Fibroblast of the aortic adventitia (primary cell): Measurements from ENCODE around the gene SPTBN1. TPM values are rescaled to one million over a fixed set of nuclear protein-coding genes. Genes with fewer than 3 reads are reported as not detected.

Experiments
- DNase-seq: peaks from one replicate; pipeline ENCODE4 v3.0.0-alpha.2; 2010; ENCODE audit warnings: low read depth
- H3K4me3 ChIP-seq: 2 replicates; pipeline ENCODE4 v1.5.1; 2011; ENCODE audit warnings: low read depth, mild to moderate bottlenecking, control low read depth, low read length, moderate library complexity
- total RNA-seq: library from RNA; depleted of rRNA; stranded (reverse); fragments of >200 nt; gene quantifications from 2 replicates; pipeline ENCODE4 v1.2.3, GENCODE V29; 2012; ENCODE audit warnings: low replicate concordance
- TF ChIP-seq, protein P1 (sequence below): IDR thresholded peaks from 2 replicates; pipeline ENCODE4 v1.5.1; 2011; ENCODE audit warnings: mild to moderate bottlenecking, low read length, control low read depth, inconsistent platforms; ENCODE audit not compliant: insufficient read depth

The SPTBN1 gene
- total RNA-seq, 1 donor = 293 TPM

DNA sequence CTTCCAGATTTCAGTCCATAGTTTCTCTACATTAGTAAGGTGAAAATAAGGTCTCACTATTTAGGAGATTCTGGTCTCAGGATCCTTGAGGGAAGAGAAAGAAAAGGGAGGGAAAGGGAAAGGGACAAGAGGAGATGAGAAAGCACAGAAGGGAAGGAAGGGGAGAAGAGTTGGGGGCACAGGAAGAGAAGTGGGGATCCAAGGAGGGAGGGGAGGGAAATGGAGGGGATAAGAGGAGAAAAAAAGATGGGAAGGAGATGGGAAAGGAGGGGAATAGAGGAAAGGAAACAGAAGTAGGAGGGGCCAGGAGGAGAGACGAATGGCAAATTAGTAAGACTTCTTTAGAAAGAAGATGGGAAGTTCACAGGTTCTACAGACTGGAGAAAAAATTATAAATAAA, 39.2 kb upstream of the SPTBN1 start:
- DNase-seq = no peak
- TF ChIP-seq, protein P1, sequence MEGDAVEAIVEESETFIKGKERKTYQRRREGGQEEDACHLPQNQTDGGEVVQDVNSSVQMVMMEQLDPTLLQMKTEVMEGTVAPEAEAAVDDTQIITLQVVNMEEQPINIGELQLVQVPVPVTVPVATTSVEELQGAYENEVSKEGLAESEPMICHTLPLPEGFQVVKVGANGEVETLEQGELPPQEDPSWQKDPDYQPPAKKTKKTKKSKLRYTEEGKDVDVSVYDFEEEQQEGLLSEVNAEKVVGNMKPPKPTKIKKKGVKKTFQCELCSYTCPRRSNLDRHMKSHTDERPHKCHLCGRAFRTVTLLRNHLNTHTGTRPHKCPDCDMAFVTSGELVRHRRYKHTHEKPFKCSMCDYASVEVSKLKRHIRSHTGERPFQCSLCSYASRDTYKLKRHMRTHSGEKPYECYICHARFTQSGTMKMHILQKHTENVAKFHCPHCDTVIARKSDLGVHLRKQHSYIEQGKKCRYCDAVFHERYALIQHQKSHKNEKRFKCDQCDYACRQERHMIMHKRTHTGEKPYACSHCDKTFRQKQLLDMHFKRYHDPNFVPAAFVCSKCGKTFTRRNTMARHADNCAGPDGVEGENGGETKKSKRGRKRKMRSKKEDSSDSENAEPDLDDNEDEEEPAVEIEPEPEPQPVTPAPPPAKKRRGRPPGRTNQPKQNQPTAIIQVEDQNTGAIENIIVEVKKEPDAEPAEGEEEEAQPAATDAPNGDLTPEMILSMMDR = no peak

DNA sequence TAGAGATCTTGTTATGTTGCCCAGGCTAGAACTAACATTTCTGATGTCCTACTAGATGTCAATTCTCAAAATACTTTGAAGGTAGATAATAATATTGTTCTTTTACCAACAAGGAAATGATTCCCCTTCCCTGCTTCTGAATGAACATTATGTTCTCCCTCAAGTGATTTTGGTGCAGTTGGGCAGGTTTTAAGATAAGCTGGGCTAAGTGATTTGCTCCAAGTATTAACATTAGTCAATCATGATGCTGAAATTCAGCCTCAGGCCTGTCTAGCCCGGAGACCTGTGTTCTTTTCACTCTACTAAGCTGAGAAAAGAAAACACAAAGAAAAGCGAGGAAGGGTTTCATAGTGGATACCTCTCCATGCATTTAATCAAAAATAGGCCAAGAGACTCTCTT, 38.5 kb upstream of the SPTBN1 start:
- DNase-seq = no peak
- TF ChIP-seq, protein P1 = no peak
- H3K4me3 ChIP-seq = no peak overlapping the region

More for the DNA sequence above, 39.2 kb upstream of the SPTBN1 start:
- H3K4me3 ChIP-seq = no peak overlapping the region

DNA sequence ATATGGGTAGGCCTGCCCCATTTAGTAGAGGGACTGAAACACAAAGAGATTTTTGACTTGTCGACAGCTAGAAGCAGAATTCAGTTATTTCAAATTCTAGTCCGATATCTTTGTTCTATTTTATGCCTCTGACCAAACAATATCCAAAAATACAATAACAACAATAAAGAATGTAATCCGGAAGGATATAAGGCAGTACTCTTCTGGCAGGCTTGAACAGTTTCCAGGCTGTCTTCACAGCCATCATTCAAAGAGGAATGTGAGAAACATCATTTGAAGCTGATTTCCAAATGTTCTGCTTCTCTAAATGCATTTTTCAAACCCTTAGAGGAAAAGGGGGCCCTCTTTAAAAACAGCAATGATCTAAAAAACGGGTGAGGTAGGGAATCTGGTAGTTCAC, 36.7 kb upstream of the SPTBN1 start:
- H3K4me3 ChIP-seq = no peak overlapping the region
- no peak for DNase-seq
- TF ChIP-seq, protein P1 = no peak

DNA sequence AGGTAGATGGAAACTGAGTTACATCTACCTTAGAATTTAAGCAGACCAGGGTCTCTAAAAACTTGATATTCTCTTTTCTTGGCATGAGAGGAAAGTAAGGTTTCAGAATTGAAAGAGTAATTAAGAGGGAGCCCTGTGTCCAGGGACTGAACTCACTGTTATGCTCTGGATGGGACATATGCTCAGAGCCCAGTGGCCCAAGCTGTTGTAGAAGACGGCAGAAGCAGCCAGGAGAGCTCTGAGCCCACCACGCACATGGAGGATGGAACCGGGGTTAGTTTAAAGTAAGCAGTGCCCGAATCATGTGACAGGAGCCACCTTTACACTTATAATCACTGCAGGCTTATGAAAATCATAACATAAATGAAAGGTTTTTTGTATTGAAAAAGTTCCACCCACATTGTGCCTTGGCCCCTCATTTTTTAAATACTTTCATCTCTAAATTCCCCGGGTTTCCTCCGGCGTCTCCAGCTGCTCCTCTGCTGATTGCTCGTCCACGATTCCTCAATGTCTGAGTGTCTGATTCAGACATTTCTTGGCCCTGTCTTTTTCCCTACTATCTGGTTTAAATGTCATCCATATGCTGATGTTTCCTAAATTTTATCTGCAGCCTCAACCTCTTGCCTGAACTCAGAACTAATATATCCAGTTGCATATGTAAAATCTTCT, 36.1 kb upstream of the SPTBN1 start:
- TF ChIP-seq, protein P1 = no peak
- H3K4me3 ChIP-seq = no peak overlapping the region
- DNase-seq = no peak

DNA sequence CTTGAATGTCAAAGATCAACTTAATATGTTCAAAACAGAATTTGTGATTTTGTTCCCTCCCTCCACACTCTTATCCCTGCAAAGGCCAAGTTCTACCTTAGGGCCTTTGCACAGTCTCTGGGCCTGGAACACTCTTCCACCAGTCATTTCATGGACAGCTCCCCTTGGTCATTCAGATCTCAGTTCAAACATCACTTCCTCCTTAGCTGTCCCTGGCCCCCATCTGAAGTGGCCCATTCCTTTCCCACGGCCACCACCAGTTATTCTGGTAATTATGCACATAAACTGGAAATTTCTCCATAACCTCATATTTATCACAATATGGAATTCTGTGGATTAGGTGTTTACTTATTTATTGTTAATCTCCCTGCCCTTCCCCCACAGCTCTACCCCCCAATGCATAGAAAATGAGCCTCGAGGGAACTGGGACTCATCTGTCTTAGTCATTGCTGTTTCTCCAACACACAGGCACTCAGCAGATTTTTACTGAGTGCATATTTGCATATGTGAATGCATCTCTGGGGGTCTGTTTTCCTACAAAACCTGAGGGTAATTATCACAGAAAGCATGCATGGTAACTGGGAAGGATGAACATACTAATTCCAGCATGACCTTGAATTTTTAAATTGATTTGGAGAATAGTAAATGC, 35.5 kb upstream of the SPTBN1 start:
- no peak for DNase-seq
- TF ChIP-seq, protein P1 = no peak
- no peak overlapping the region for H3K4me3 ChIP-seq

DNA sequence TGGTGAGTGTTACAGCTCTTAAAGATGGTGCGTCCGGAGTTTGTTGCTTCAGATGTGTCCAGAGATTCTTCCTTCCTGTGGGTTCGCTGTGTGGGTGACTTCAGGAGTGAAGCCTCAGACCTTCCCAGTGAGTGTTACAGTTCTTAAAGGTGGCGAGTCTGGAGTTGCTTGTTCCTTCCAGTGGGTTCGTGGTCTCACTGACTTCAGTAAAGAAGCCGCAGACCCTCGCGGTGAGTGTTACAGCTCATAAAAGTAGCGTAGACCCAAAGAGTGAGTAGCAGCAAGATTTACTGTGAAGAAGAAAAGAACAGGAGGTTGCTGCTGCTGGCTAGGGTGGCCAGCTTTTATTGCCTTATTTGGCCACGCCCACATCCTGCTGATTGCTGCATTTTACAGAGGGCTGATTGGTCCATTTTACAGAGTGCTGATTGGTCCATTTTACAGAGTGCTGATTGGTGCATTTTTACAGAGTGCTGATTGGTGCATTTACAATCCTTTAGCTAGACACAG, 34.0 kb upstream of the SPTBN1 start:
- TF ChIP-seq, protein P1 = no peak
- no peak overlapping the region for H3K4me3 ChIP-seq
- DNase-seq = no peak
